Testis (tissue), 3 donors: ENCODE measurements around the gene PEX11G. TPM values are rescaled to one million over a fixed set of nuclear protein-coding genes. Genes with fewer than 3 reads are reported as not detected.
A peak's percentile ranks its signal among the peaks of the same experiment; 100 is the strongest.

Source experiments
- DNase-seq: peaks from one replicate; pipeline ENCODE4 v3.0.0-alpha.2; 2019
- H3K27ac ChIP-seq, 2 donors: fragments of 200-600 bp; sonication (generic); one replicate each; pipeline ENCODE4 v1.5.1; 2019
- H3K27me3 ChIP-seq: fragments of 200-600 bp; sonication (generic); one replicate; pipeline ENCODE4 v1.5.1; 2019
- H3K36me3 ChIP-seq: fragments of 200-600 bp; sonication (generic); one replicate; pipeline ENCODE4 v1.5.1; 2017; ENCODE audit warnings: low read depth; ENCODE audit errors: missing control alignments
- H3K4me1 ChIP-seq: fragments of 200-600 bp; sonication (generic); one replicate; pipeline ENCODE4 v1.5.1; 2019
- H3K4me3 ChIP-seq, 2 donors: fragments of 200-600 bp; sonication (generic); one replicate each; pipeline ENCODE4 v1.5.1; 2017 to 2019
- H3K9me3 ChIP-seq: fragments of 200-600 bp; sonication (generic); one replicate; pipeline ENCODE4 v1.5.1; 2017
- POLR2A ChIP-seq: fragments of 450-650 bp; IDR thresholded peaks from one replicate; pipeline ENCODE4 v1.6.1; 2017; ENCODE audit warnings: antibody characterized with exemption, mild to moderate bottlenecking, moderate library complexity
- WGBS, 2 donors: methylation state at CpG; one replicate each; pipeline ENCODE4 v1.1.5; 2018; 5-methylcytosine and 5-hydroxymethylcytosine counted together
- intact Hi-C: fragments of 100-400 bp; cut with DNase I; formaldehyde crosslinking; loops from one replicate; pipeline ENCODE4 v1.15.1; 2023; ENCODE audit warnings: low total_unique reads
- polyA plus RNA-seq: library from polyadenylated mRNA; stranded (reverse); fragments of 350-450 nt; fragmentation: Illumina TruSeq; extraction: RNeasy Lipid Tissue Mini Kit (QIAGEN cat#74804); gene quantifications from one replicate; pipeline ENCODE4 v1.2.3, GENCODE V29; 2014; ENCODE audit warnings: low read depth, low replicate concordance; ENCODE audit not compliant: insufficient read depth
- total RNA-seq, 2 donors: library from RNA; depleted of rRNA; stranded (reverse); fragments of >200 nt; gene quantifications; one replicate each; pipeline ENCODE4 v1.2.3, GENCODE V29; 2016
- TF ChIP-seq, protein P1 (sequence below), 3 experiments: fragments of 450-650 bp in 2 of 3; fragments of 200-600 bp in 1 of 3; sonication (generic) in 1 of 3; IDR thresholded peaks; one replicate each; pipeline ENCODE4 v1.5.1; 2016 to 2019; ENCODE audit warnings: antibody characterized with exemption in 3 of 3, mild to moderate bottlenecking in 2 of 3, moderate library complexity in 1 of 3

PEX11G gene
- total and polyA plus RNA-seq, 3 donors from 2014 or later: 12.3 to 26.0 (median 20.9) TPM

GRCh38 chr19:7505682-7506384 lies 17.0 kb upstream of the PEX11G start:
- peak; percentile 51 for DNase-seq
- Histone ChIP-seq H3K36me3 (no peaks in the 10 kb centered on the region), H3K27ac (no peak overlapping the region), H3K27me3 (no peaks in the 10 kb centered on the region), H3K4me1 (peaks cover 6% of the 10 kb centered on the region), H3K9me3 (no peaks in the 10 kb centered on the region), H3K4me3 (peak overlapping the region in 1 of 2 donors; percentile 34)
- TF ChIP-seq POLR2A: no peak
- TF ChIP-seq, protein P1, sequence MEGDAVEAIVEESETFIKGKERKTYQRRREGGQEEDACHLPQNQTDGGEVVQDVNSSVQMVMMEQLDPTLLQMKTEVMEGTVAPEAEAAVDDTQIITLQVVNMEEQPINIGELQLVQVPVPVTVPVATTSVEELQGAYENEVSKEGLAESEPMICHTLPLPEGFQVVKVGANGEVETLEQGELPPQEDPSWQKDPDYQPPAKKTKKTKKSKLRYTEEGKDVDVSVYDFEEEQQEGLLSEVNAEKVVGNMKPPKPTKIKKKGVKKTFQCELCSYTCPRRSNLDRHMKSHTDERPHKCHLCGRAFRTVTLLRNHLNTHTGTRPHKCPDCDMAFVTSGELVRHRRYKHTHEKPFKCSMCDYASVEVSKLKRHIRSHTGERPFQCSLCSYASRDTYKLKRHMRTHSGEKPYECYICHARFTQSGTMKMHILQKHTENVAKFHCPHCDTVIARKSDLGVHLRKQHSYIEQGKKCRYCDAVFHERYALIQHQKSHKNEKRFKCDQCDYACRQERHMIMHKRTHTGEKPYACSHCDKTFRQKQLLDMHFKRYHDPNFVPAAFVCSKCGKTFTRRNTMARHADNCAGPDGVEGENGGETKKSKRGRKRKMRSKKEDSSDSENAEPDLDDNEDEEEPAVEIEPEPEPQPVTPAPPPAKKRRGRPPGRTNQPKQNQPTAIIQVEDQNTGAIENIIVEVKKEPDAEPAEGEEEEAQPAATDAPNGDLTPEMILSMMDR (IDR thresholded peaks at IDR 0.05): no peak
- 5 to 8% methylated on average over 12 to 15 of the region's 33 CpGs for WGBS, 2 donors
- intact Hi-C loops: no loop called here

- Histone ChIP-seq H3K27me3 (no peaks in the 10 kb centered on the region), H3K4me3 (peak overlapping the region in 1 of 2 donors; percentile 34)
- 19 to 33% methylated on average over 9 to 19 of the region's 19 CpGs for WGBS, 2 donors
Measured at GRCh38 chr19:7505288-7505681, 16.4 kb upstream of the PEX11G start.

GRCh38 chr19:7504684-7505083 lies 15.8 kb upstream of the PEX11G start:
- Histone ChIP-seq H3K4me3 (no peak overlapping the region), H3K9me3 (no peaks in the 10 kb centered on the region), H3K36me3 (no peaks in the 10 kb centered on the region), H3K27me3 (no peaks in the 10 kb centered on the region), H3K4me1 (peaks cover 6% of the 10 kb centered on the region), H3K27ac (no peak overlapping the region)
- no peak for DNase-seq
- TF ChIP-seq POLR2A: no peak
- TF ChIP-seq, protein P1 (IDR thresholded peaks at IDR 0.05): no peak
- 91 to 93% methylated on average over 6 of the region's 6 CpGs for WGBS, 2 donors
- intact Hi-C loops: no loop called here

More at GRCh38 chr19:7505288-7505681, 16.4 kb upstream of the PEX11G start:
- Histone ChIP-seq H3K27ac (no peak overlapping the region), H3K4me1 (peaks cover 6% of the 10 kb centered on the region), H3K36me3 (no peaks in the 10 kb centered on the region), H3K9me3 (no peaks in the 10 kb centered on the region)
- intact Hi-C loops: no loop called here
- TF ChIP-seq, protein P1 (IDR thresholded peaks at IDR 0.05): no peak
- no peak for TF ChIP-seq POLR2A
- no peak for DNase-seq

DNA sequence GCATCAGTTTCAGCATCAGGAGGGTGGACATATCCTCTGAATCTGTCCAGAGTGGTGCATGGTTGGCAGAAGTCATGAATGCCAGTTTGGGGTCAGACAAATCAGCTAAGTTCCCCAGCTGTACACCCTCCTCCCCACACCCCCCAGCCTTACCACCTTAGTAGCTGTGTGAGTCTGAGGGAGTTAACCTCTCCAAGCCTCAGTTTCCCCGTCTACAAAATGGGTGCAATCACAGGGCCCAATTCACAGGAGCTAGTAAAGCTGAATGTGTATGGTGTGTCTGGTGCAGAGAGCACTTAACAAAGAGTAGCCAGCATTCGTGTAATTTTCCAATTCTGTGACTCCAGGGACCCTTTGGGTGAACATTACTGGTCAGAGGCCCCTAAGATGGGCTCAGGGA lies 13.7 kb upstream of the PEX11G start:
- Histone ChIP-seq H3K4me1 (peaks cover 6% of the 10 kb centered on the region), H3K27ac (no peak overlapping the region), H3K9me3 (no peaks in the 10 kb centered on the region), H3K27me3 (no peaks in the 10 kb centered on the region), H3K36me3 (no peaks in the 10 kb centered on the region), H3K4me3 (no peak overlapping the region)
- WGBS, 2 donors: 38 to 56% methylated on average over 2 of the region's 2 CpGs
- no peak for DNase-seq
- TF ChIP-seq, protein P1 (IDR thresholded peaks at IDR 0.05): no peak
- intact Hi-C loops: no loop called here
